Tibial nerve (tissue), 4 donors: Measurements from ENCODE around the gene REPIN1. TPM values are rescaled to one million over a fixed set of nuclear protein-coding genes. Genes with fewer than 3 reads are reported as not detected.

Experiments used
- DNase-seq, 2 donors: peaks; one replicate each; pipeline ENCODE4 v3.0.0-alpha.2; 2019; ENCODE audit warnings: low spot score in 2 of 2
- H3K27ac ChIP-seq, 4 donors: fragments of 200-600 bp; sonication (generic) in 3 of 4; one replicate each; pipeline ENCODE4 v1.5.1; 2017 to 2019; ENCODE audit warnings: mild to moderate bottlenecking in 1 of 4
- H3K27me3 ChIP-seq, 2 donors: fragments of 200-600 bp; sonication (generic) in 1 of 2; one replicate each; pipeline versions ENCODE4 v1.5.1 to v1.6.0; 2017 to 2019
- H3K36me3 ChIP-seq, 3 donors: fragments of 200-600 bp; sonication (generic); one replicate each; pipeline ENCODE4 v1.5.1; 2018 to 2019
- H3K4me1 ChIP-seq, 4 donors: fragments of 200-600 bp; sonication (generic) in 3 of 4; one replicate each; pipeline ENCODE4 v1.5.1; 2017 to 2019
- H3K4me3 ChIP-seq, 4 donors: fragments of 200-600 bp; sonication (generic) in 3 of 4; one replicate each; pipeline ENCODE4 v1.5.1; 2017 to 2019; ENCODE audit warnings: mild to moderate bottlenecking in 1 of 4, moderate library complexity in 1 of 4
- H3K9me3 ChIP-seq, 4 donors: fragments of 200-600 bp; sonication (generic) in 3 of 4; one replicate each; pipeline ENCODE4 v1.5.1; 2017 to 2019
- CTCF ChIP-seq, 5 experiments: fragments of 200-600 bp in 3 of 5; fragments of 450-650 bp in 2 of 5; sonication (generic) in 3 of 5; IDR thresholded peaks; one replicate each; pipeline ENCODE4 v1.5.1; 2016 to 2019; ENCODE audit warnings: antibody characterized with exemption in 5 of 5, mild to moderate bottlenecking in 3 of 5, moderate library complexity in 2 of 5
- EP300 ChIP-seq, 2 donors: sonication (generic); formaldehyde crosslinking; IDR thresholded peaks; one replicate each; pipeline ENCODE4 v1.6.1; 2017; ENCODE audit warnings: antibody characterized with exemption in 2 of 2, mild to moderate bottlenecking in 1 of 2
- POLR2A ChIP-seq, 2 donors: fragments of 450-650 bp; IDR thresholded peaks; one replicate each; pipeline ENCODE4 v1.6.1; 2017; ENCODE audit warnings: antibody characterized with exemption in 2 of 2, mild to moderate bottlenecking in 2 of 2, moderate library complexity in 2 of 2
- whole genome bisulfite sequencing, 2 donors: methylation state at CpG; one replicate each; pipeline ENCODE4 v1.1.5; 2018; 5-methylcytosine and 5-hydroxymethylcytosine counted together
- total RNA-seq, 4 donors: library from RNA; depleted of rRNA; stranded (reverse); fragments of >200 nt; gene quantifications; one replicate each; pipeline ENCODE4 v1.1.0, GENCODE V29; 2016

Gene REPIN1
- total RNA-seq, 4 donors from 2014 or later, result 65.8 to 70.2 (median 68.3) TPM

- no peak for DNase-seq
- no peaks in the 10 kb centered on the region for H3K27me3 ChIP-seq
- WGBS, 2 donors, result 72 to 76% methylated on average over 18 of the region's 18 CpGs
- no peaks in the 10 kb centered on the region for H3K9me3 ChIP-seq
- H3K4me3 ChIP-seq, result no peak overlapping the region
- H3K36me3 ChIP-seq, result no peaks in the 10 kb centered on the region
- TF ChIP-seq POLR2A (IDR thresholded peaks at IDR 0.05) (no peak), CTCF (IDR thresholded peaks at IDR 0.05) (no peak), EP300 (IDR thresholded peaks at IDR 0.05) (no peak)
- peaks cover 0 to 4% (median 2%) of the 10 kb centered on the region in 4 donors for H3K4me1 ChIP-seq
- no peak overlapping the region for H3K27ac ChIP-seq
Measured at GRCh38 chr7:150361807-150362621, 6.6 kb upstream of the REPIN1 start.

GRCh38 chr7:150363370-150363769 is 5.3 kb upstream of the REPIN1 start:
- DNase-seq, result no peak
- Histone ChIP-seq H3K27ac (no peak overlapping the region), H3K4me3 (no peak overlapping the region), H3K27me3 (no peaks in the 10 kb centered on the region), H3K36me3 (no peaks in the 10 kb centered on the region), H3K4me1 (peaks cover 0 to 13% (median 5%) of the 10 kb centered on the region in 4 donors), H3K9me3 (no peaks in the 10 kb centered on the region)
- TF ChIP-seq CTCF (IDR thresholded peaks at IDR 0.05) (no peak), POLR2A (IDR thresholded peaks at IDR 0.05) (no peak), EP300 (IDR thresholded peaks at IDR 0.05) (no peak)
- 87 to 91% methylated on average over 4 of the region's 4 CpGs for WGBS, 2 donors

GRCh38 chr7:150363872-150364271 is 4.8 kb upstream of the REPIN1 start:
- DNase-seq, result no peak
- Histone ChIP-seq H3K4me1 (peaks cover 0 to 13% (median 5%) of the 10 kb centered on the region in 4 donors), H3K9me3 (no peaks in the 10 kb centered on the region), H3K27me3 (no peaks in the 10 kb centered on the region), H3K4me3 (no peak overlapping the region), H3K27ac (no peak overlapping the region), H3K36me3 (no peaks in the 10 kb centered on the region)
- TF ChIP-seq CTCF (IDR thresholded peaks at IDR 0.05) (no peak), EP300 (IDR thresholded peaks at IDR 0.05) (no peak), POLR2A (IDR thresholded peaks at IDR 0.05) (no peak)
- 77 to 80% methylated on average over 5 of the region's 5 CpGs for WGBS, 2 donors

GRCh38 chr7:150365194-150365593 is 3.4 kb upstream of the REPIN1 start:
- TF ChIP-seq CTCF (IDR thresholded peaks at IDR 0.05), result no peak
- no peak for TF ChIP-seq POLR2A (IDR thresholded peaks at IDR 0.05)
- TF ChIP-seq EP300 (IDR thresholded peaks at IDR 0.05), result no peak
- Histone ChIP-seq H3K4me3 (no peak overlapping the region), H3K4me1 (peaks cover 0 to 24% (median 16%) of the 10 kb centered on the region in 4 donors), H3K36me3 (peaks cover 0 to 4% (median 0%) of the 10 kb centered on the region in 3 donors), H3K27me3 (no peaks in the 10 kb centered on the region), H3K27ac (no peak overlapping the region), H3K9me3 (no peaks in the 10 kb centered on the region)
- WGBS, 2 donors, result 88 to 90% methylated on average over 10 of the region's 10 CpGs
- DNase-seq, result no peak

GRCh38 chr7:150365673-150366398 is 2.8 kb upstream of the REPIN1 start:
- DNase-seq, result no peak
- TF ChIP-seq POLR2A (IDR thresholded peaks at IDR 0.05), result no peak
- no peak for TF ChIP-seq CTCF (IDR thresholded peaks at IDR 0.05)
- no peak for TF ChIP-seq EP300 (IDR thresholded peaks at IDR 0.05)

More at GRCh38 chr7:150365673-150366398, 2.8 kb upstream of the REPIN1 start:
- 61 to 69% methylated on average over 5 of the region's 5 CpGs for WGBS, 2 donors
- H3K4me1 ChIP-seq, result peaks cover 0 to 31% (median 22%) of the 10 kb centered on the region in 4 donors
- no peaks in the 10 kb centered on the region for H3K9me3 ChIP-seq
- H3K27ac ChIP-seq, result peak overlapping the region in 2 of 4 donors; percentile 3 to 32
- no peak overlapping the region for H3K4me3 ChIP-seq
- H3K36me3 ChIP-seq, result peaks cover 0 to 10% (median 0%) of the 10 kb centered on the region in 3 donors
- H3K27me3 ChIP-seq, result no peaks in the 10 kb centered on the region
